Gastroesophageal sphincter (tissue), 3 donors: ENCODE results near the gene OTOGL.

ENCODE experiments used
- CTCF ChIP-seq, 4 experiments: fragments of 200-600 bp in 2 of 4; fragments of 450-650 bp in 2 of 4; sonication (generic) in 1 of 4; IDR thresholded peaks; one replicate each; pipeline ENCODE4 v1.5.1; 2017 to 2019; ENCODE audit warnings: antibody characterized with exemption in 4 of 4, mild to moderate bottlenecking in 2 of 4, moderate library complexity in 2 of 4
- POLR2A ChIP-seq, 2 donors: fragments of 450-650 bp; IDR thresholded peaks; one replicate each; pipeline ENCODE4 v1.6.1; 2017; ENCODE audit warnings: antibody characterized with exemption in 2 of 2, mild to moderate bottlenecking in 2 of 2, moderate library complexity in 1 of 2
- POLR2AphosphoS5 ChIP-seq: sonication (generic); formaldehyde crosslinking; IDR thresholded peaks from one replicate; pipeline ENCODE4 v1.6.1; 2017; ENCODE audit warnings: antibody characterized with exemption

GRCh38 chr12:80100591-80100990 lies 1.3 kb downstream of the OTOGL start:
- TF ChIP-seq POLR2AphosphoS5 (peak; percentile 30), CTCF (IDR thresholded peaks at IDR 0.05) (no peak), POLR2A (IDR thresholded peaks at IDR 0.05) (no peak)
